SU-DHL-6 (cell line): ENCODE measurements around the gene BRAP.

ENCODE experiments used
- CTCF ChIP-seq: fragments of 200-600 bp; sonication (generic); IDR thresholded peaks from one replicate; pipeline ENCODE4 v1.5.1; 2017; ENCODE audit warnings: antibody characterized with exemption, mild to moderate bottlenecking, low read length, moderate library complexity; ENCODE audit not compliant: insufficient read depth, poor library complexity, severe bottlenecking
- EZH2phosphoT487 ChIP-seq: fragments of 200-600 bp; sonication (generic), shearing (Covaris generic); conservative IDR thresholded peaks from 2 replicates; pipeline ENCODE4 v1.6.1; 2018; ENCODE audit warnings: mild to moderate bottlenecking, antibody characterized with exemption, low read length, moderate library complexity, mixed read lengths

GRCh38 chr12:111596985-111597830 is 88.5 kb downstream of the BRAP start:
- TF ChIP-seq CTCF (no peak), EZH2phosphoT487 (no peak)
